Activated B cell treated with CpG ODN at 0.5 μM for 24 hours (primary cell): Measurements from ENCODE around the gene DZANK1. TPM values are rescaled to one million over a fixed set of nuclear protein-coding genes. Genes with fewer than 3 reads are reported as not detected.

Experiments used
- ATAC-seq: fragments of 200-7000 bp; cut with Tn5 transposase; one replicate; pipeline ENCODE4 v1.10.0; 2021; ENCODE audit warnings: low read depth, mild to moderate bottlenecking, moderate library complexity
- CTCF ChIA-PET: fragments of 350-600 bp; sonication (Branson Sonifier 250); formaldehyde crosslinking; loops from one replicate; lab custom pipeline; 2021; ENCODE audit warnings: antibody characterized with exemption; lab: Charles Lee
- POLR2A ChIA-PET: fragments of 350-600 bp; sonication (Branson Sonifier 250); formaldehyde crosslinking; loops from one replicate; lab custom pipeline; 2021; ENCODE audit warnings: antibody characterized with exemption; lab: Charles Lee
- DNase-seq: peaks from one replicate; pipeline ENCODE4 v3.0.0; 2022
- H3K27ac Mint-ChIP-seq: one replicate; pipeline ENCODE4 v1.8.0; 2020; ENCODE audit warnings: mixed read lengths
- H3K27me3 Mint-ChIP-seq: one replicate; pipeline ENCODE4 v1.8.0; 2021; ENCODE audit warnings: mixed read lengths
- H3K36me3 Mint-ChIP-seq: one replicate; pipeline ENCODE4 v1.8.0; 2021; ENCODE audit warnings: low read depth, mixed read lengths
- H3K4me1 Mint-ChIP-seq: one replicate; pipeline ENCODE4 v1.8.0; 2021; ENCODE audit warnings: mixed read lengths
- H3K4me3 Mint-ChIP-seq: one replicate; pipeline ENCODE4 v1.8.0; 2020; ENCODE audit warnings: mild to moderate bottlenecking, mixed read lengths
- H3K9me3 Mint-ChIP-seq: one replicate; pipeline ENCODE4 v1.8.0; 2020; ENCODE audit warnings: mixed read lengths
- CTCF ChIP-seq: fragments of 200-600 bp; IDR thresholded peaks from one replicate; pipeline ENCODE4 v1.8.0; 2022; ENCODE audit warnings: antibody characterized with exemption, mild to moderate bottlenecking
- intact Hi-C: fragments of 100-400 bp; cut with micrococcal nuclease; formaldehyde crosslinking; loops from one replicate; pipeline ENCODE4 v1.15.1; 2024
- total RNA-seq: library from RNA; stranded (reverse); gene quantifications from 2 replicates; pipeline ENCODE4 v1.2.3, GENCODE V29; 2022

Gene DZANK1
- total RNA-seq, 1 donor from 2014 or later = 6.0 TPM

GRCh38 chr20:18414140-18414539 lies 52.7 kb downstream of the DZANK1 start:
- no peak for ATAC-seq
- Mint-ChIP-seq H3K9me3 (no peaks in the 10 kb centered on the region), H3K36me3 (no peaks in the 10 kb centered on the region), H3K4me1 (peaks cover 18% of the 10 kb centered on the region), H3K27ac (no peak overlapping the region), H3K27me3 (no peaks in the 10 kb centered on the region), H3K4me3 (no peak overlapping the region)
- no peak for TF ChIP-seq CTCF
- DNase-seq = no peak
- intact Hi-C loops = loop anchor here (5.0 to 10.0 kb wide), 4 partner anchors 277 to 1411 kb away; partner anchors contain the start of genes KAT14 and PET117
- ChIA-PET CTCF (interaction anchor here (0.6 to 1.4 kb wide), 4 partner anchors 53 to 1215 kb away, joined by 3 to 4 read pairs (median 4); partner anchors contain the start of genes DZANK1 and POLR3F), POLR2A (no interaction called here)

GRCh38 chr20:18412221-18412901 lies 54.5 kb downstream of the DZANK1 start:
- H3K4me3 Mint-ChIP-seq = peak overlapping the region; percentile 69
- H3K36me3 Mint-ChIP-seq = peaks cover 2% of the 10 kb centered on the region
- no peaks in the 10 kb centered on the region for H3K27me3 Mint-ChIP-seq
- CTCF ChIA-PET = interaction anchor here (0.7 to 1.3 kb wide), 2 partner anchors 220 kb away, joined by 3 read pairs; no protein-coding TSS in a partner anchor
- H3K27ac Mint-ChIP-seq = peak overlapping the region; percentile 88
- DNase-seq (no peak), ATAC-seq (peak; percentile 41)
- intact Hi-C loops = loop anchor here (2.0 to 10.0 kb wide), 6 partner anchors 124 to 1412 kb away; partner anchors contain the start of genes KAT14, PET117 and ZNF133
- H3K9me3 Mint-ChIP-seq = no peaks in the 10 kb centered on the region
- no peak for TF ChIP-seq CTCF
- H3K4me1 Mint-ChIP-seq = peaks cover 18% of the 10 kb centered on the region
- POLR2A ChIA-PET = interaction anchor here (2.1 kb wide), 1 partner anchor 95 kb away, joined by 12 read pairs; the partner anchor contains the start of gene SEC23B

GRCh38 chr20:18405826-18406225 lies 61.0 kb downstream of the DZANK1 start:
- ChIA-PET POLR2A (no interaction called here), CTCF (no interaction called here)
- DNase-seq (no peak), ATAC-seq (no peak)
- Mint-ChIP-seq H3K9me3 (peaks cover 2% of the 10 kb centered on the region), H3K27ac (no peak overlapping the region), H3K4me1 (no peaks in the 10 kb centered on the region), H3K4me3 (no peak overlapping the region), H3K27me3 (no peaks in the 10 kb centered on the region), H3K36me3 (peaks cover 38% of the 10 kb centered on the region)
- no peak for TF ChIP-seq CTCF
- intact Hi-C loops = no loop called here

DNA sequence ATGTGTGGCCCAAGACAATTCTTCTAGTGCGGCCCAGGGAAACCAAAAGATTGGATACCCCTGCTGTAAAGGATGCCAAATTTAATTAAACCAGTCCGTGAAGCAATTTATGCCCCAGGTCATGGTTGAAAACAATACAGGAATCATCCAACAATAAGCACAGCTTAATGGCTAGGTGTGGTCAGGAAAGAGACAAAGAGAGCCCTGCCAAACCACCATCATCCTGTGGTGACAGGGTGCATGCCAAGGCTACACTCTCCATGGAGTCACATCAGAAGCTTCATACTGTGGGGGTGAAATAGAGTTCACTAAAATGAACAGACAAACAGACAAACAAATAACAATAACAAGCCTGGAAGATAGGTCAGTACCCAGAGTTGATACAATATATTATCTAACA lies 62.7 kb downstream of the DZANK1 start:
- Mint-ChIP-seq H3K27me3 (no peaks in the 10 kb centered on the region), H3K36me3 (peaks cover 38% of the 10 kb centered on the region), H3K9me3 (peaks cover 2% of the 10 kb centered on the region), H3K4me1 (no peaks in the 10 kb centered on the region), H3K4me3 (no peak overlapping the region), H3K27ac (no peak overlapping the region)
- ATAC-seq (no peak), DNase-seq (no peak)
- no peak for TF ChIP-seq CTCF
- intact Hi-C loops = no loop called here
- CTCF ChIA-PET = no interaction called here
- POLR2A ChIA-PET = interaction anchor here (0.7 kb wide), 1 partner anchor 528 kb away, joined by 5 read pairs; no protein-coding TSS in a partner anchor

GRCh38 chr20:18403269-18403668 lies 63.6 kb downstream of the DZANK1 start:
- H3K9me3 Mint-ChIP-seq = peaks cover 2% of the 10 kb centered on the region
- ChIA-PET POLR2A (no interaction called here), CTCF (no interaction called here)
- peaks cover 38% of the 10 kb centered on the region for H3K36me3 Mint-ChIP-seq
- DNase-seq (no peak), ATAC-seq (no peak)
- no peaks in the 10 kb centered on the region for H3K4me1 Mint-ChIP-seq
- no peak overlapping the region for H3K27ac Mint-ChIP-seq
- H3K4me3 Mint-ChIP-seq = no peak overlapping the region
- TF ChIP-seq CTCF = no peak
- no peaks in the 10 kb centered on the region for H3K27me3 Mint-ChIP-seq
- intact Hi-C loops = no loop called here
